Heart right ventricle (tissue), 16 donors: ENCODE measurements around the gene PSMB4. TPM values are rescaled to one million over a fixed set of nuclear protein-coding genes. Genes with fewer than 3 reads are reported as not detected.

Source experiments
- ATAC-seq, 8 donors: fragments of 200-7000 bp; cut with Tn5 transposase; one replicate each; pipeline ENCODE4 v1.9.1; 2020; ENCODE audit warnings: mild to moderate bottlenecking in 8 of 8, moderate library complexity in 8 of 8, moderate number of reproducible peaks in 1 of 8
- DNase-seq, 2 donors: peaks; one replicate each; pipeline ENCODE4 v3.0.0-alpha.2; 2020
- H3K27ac ChIP-seq, 10 donors: fragments of 200-600 bp; sonication (generic) in 2 of 10; one replicate each; pipeline versions ENCODE4 v1.5.0 to v1.8.0; 2020 to 2022; ENCODE audit warnings: mild to moderate bottlenecking in 3 of 10
- H3K27me3 ChIP-seq, 7 donors: fragments of 200-600 bp; one replicate each; pipeline ENCODE4 v1.8.0; 2021 to 2022; ENCODE audit warnings: mild to moderate bottlenecking in 2 of 7
- H3K36me3 ChIP-seq, 9 donors: fragments of 200-600 bp; sonication (generic) in 1 of 9; one replicate each; pipeline versions ENCODE4 v1.5.0 to v1.8.0; 2020 to 2022; ENCODE audit warnings: mild to moderate bottlenecking in 2 of 9
- H3K4me1 ChIP-seq, 9 donors: fragments of 200-600 bp; sonication (generic) in 1 of 9; one replicate each; pipeline versions ENCODE4 v1.5.0 to v1.8.0; 2020 to 2022; ENCODE audit warnings: mild to moderate bottlenecking in 4 of 9
- H3K4me3 ChIP-seq, 10 donors: fragments of 200-600 bp; sonication (generic) in 2 of 10; one replicate each; pipeline versions ENCODE4 v1.5.0 to v1.8.0; 2020 to 2022; ENCODE audit warnings: mild to moderate bottlenecking in 7 of 10, moderate library complexity in 2 of 10
- H3K9me3 ChIP-seq, 11 donors: fragments of 200-600 bp in 10 of 11; sonication (generic) in 2 of 11; one replicate each; pipeline versions ENCODE4 v1.5.0 to v1.8.0; 2013 to 2022; ENCODE audit warnings: mild to moderate bottlenecking in 2 of 11, control low read depth in 1 of 11, moderate library complexity in 1 of 11
- CTCF ChIP-seq, 9 donors: fragments of 200-600 bp; sonication (generic) in 2 of 9; IDR thresholded peaks; one replicate each; pipeline versions ENCODE4 v1.5.0 to v1.8.0; 2021 to 2022; ENCODE audit warnings: antibody characterized with exemption in 9 of 9, mild to moderate bottlenecking in 5 of 9, moderate library complexity in 1 of 9
- WGBS, 2 donors: extraction: QIAGEN DNeasy Blood & Tissue Kit; methylation state at CpG; one replicate each; pipeline ENCODE4 v1.1.7; 2013; ENCODE audit warnings: inconsistent platforms in 1 of 2; 5-methylcytosine and 5-hydroxymethylcytosine counted together
- intact Hi-C, 10 donors: fragments of 100-400 bp; cut with DNase I; formaldehyde crosslinking; loops; one replicate each; pipeline versions ENCODE4 v1.11.1 to v1.14.2; 2022
- polyA plus RNA-seq, 2 donors: library from polyadenylated mRNA; stranded (reverse); fragments of 200-250 nt; gene quantifications; one replicate each; pipeline ENCODE4 v1.2.3, GENCODE V29; 2013
- total RNA-seq, 10 donors: library from RNA; stranded (reverse); fragmentation: NEBNext Ultra II Directional in 3 of 10; extraction: Animal tissue kit (Norgen Biotek cat#: 25700) in 3 of 10; gene quantifications; one replicate each; pipeline versions ENCODE4 v1.2.1 to v1.2.4, GENCODE V29; 2021 to 2023
- donor health status: Arrhythmogenic right ventricular cardiomyopathy.
- donor health status: ischemic (EF 13 %, LVEDD 7.1; RV severe dilation, severe dysfunction).
- donor health status: healthy with polysubstance abuse.
- donor health status: DM: no; HTN: yes; CAD: no.
- donor health status: DM: no; HTN: no; CAD: no.
- donor health status: ischemic (EF 25% LVEDD 6.9; RV normal size, moderate dysfunction).
- donor health status: ischemic (EF 25% LVEDD 5.7; RV mildly dilated, moderate dysfunction).
- donor health status: healthy.
- donor health status: DM: yes; HTN: yes; CAD: no.
- donor health status: Ischemic cardiomyopathy.
- donor health status: ischemic (EF 35%, LVEDD 5.7; RV mildly dilated, moderate dysfunction).
- donor health status: nonischemic (EF 11% LVEDD 7.7; RV severe dilation, severe dysfunction).
- donor health status: DM: yes; HTN: yes; CAD: no.
- donor health status: PGD.
- donor health status: ischemic (EF 29% LVEDD 5.4; RV normal size, mild dysfunction).
- donor health status: nonischemic (EF 23%, LVEDD 6.1; RV moderate dilation, normal function).

Gene PSMB4
- total and polyA plus RNA-seq, 12 donors: 169 to 441 (median 209) TPM

- H3K4me1 ChIP-seq: no peaks in the 10 kb centered on the region
- H3K27me3 ChIP-seq: no peaks in the 10 kb centered on the region
- no peak overlapping the region for H3K27ac ChIP-seq
- intact Hi-C loops: no loop called here
- no peaks in the 10 kb centered on the region for H3K9me3 ChIP-seq
- DNase-seq (no peak), ATAC-seq (no peak)
- no peak for TF ChIP-seq CTCF (IDR thresholded peaks at IDR 0.05)
- 78 to 86% methylated on average over 2 of the region's 2 CpGs for WGBS, 2 donors
- H3K36me3 ChIP-seq: peaks cover 0 to 100% (median 67%) of the 10 kb centered on the region in 9 donors
- no peak overlapping the region for H3K4me3 ChIP-seq
These were observed 12.5 kb downstream of the PSMB4 start for GRCh38 chr1:151411884-151412283.

- H3K27ac ChIP-seq: no peak overlapping the region
- intact Hi-C loops: no loop called here
- H3K27me3 ChIP-seq: no peaks in the 10 kb centered on the region
- no peaks in the 10 kb centered on the region for H3K4me1 ChIP-seq
- peak in 1 of 8 donors; percentile 17 for ATAC-seq
- no peak overlapping the region for H3K4me3 ChIP-seq
- no peak for DNase-seq
- no peak for TF ChIP-seq CTCF (IDR thresholded peaks at IDR 0.05)
- 95 to 97% methylated on average over 4 of the region's 4 CpGs for WGBS, 2 donors
- H3K9me3 ChIP-seq: no peaks in the 10 kb centered on the region
- peaks cover 0 to 100% (median 46%) of the 10 kb centered on the region in 9 donors for H3K36me3 ChIP-seq
These were observed 16.9 kb downstream of the PSMB4 start for GRCh38 chr1:151416231-151416630.

- 96 to 97% methylated on average over 3 of the region's 3 CpGs for WGBS, 2 donors
- intact Hi-C loops: no loop called here
- DNase-seq: no peak
- no peaks in the 10 kb centered on the region for H3K9me3 ChIP-seq
- peaks cover 0 to 100% (median 54%) of the 10 kb centered on the region in 9 donors for H3K36me3 ChIP-seq
- no peak for TF ChIP-seq CTCF (IDR thresholded peaks at IDR 0.05)
- H3K27me3 ChIP-seq: no peaks in the 10 kb centered on the region
- no peak for ATAC-seq
- H3K27ac ChIP-seq: no peak overlapping the region
- H3K4me1 ChIP-seq: no peaks in the 10 kb centered on the region
- H3K4me3 ChIP-seq: no peak overlapping the region
These were observed 18.7 kb downstream of the PSMB4 start for GRCh38 chr1:151418081-151418480.

- Histone ChIP-seq H3K36me3 (peaks cover 0 to 100% (median 62%) of the 10 kb centered on the region in 9 donors), H3K27me3 (no peaks in the 10 kb centered on the region), H3K9me3 (no peaks in the 10 kb centered on the region), H3K4me1 (peaks cover 0 to 1% (median 0%) of the 10 kb centered on the region in 9 donors), H3K4me3 (no peak overlapping the region), H3K27ac (no peak overlapping the region)
- TF ChIP-seq CTCF (IDR thresholded peaks at IDR 0.05): no peak
- intact Hi-C loops: no loop called here
- no peak for DNase-seq
- no peak for ATAC-seq
- WGBS, 2 donors: 79 to 98% methylated on average over 5 of the region's 5 CpGs
These were observed 20.4 kb downstream of the PSMB4 start for GRCh38 chr1:151419819-151420218.
